ENCODE results near the gene SLC36A3. TPM values are rescaled to one million over a fixed set of nuclear protein-coding genes. Genes with fewer than 3 reads are reported as not detected.

The SLC36A3 gene
- total and polyA plus RNA-seq, 2 of the 4 experiments (the other 2 are of a cell fraction), result not detected

GRCh38 chr5:151228986-151229385 lies 74.6 kb downstream of the SLC36A3 start:
- BruUV-seq (replicated peaks), result no TSS peak
- Histone ChIP-seq H3K36me3 (ENCODE audit: control insufficient read depth, insufficient read depth, low read length) (no peaks in the 10 kb centered on the region), H4K8ac (ENCODE audit: low read depth in 2 of 2, low read length in 2 of 2) (no peak overlapping the region), H3K9ac (ENCODE audit: low read depth, low read length) (no peak overlapping the region), H3K23ac (ENCODE audit: low read depth, low read length) (no peak overlapping the region), H2BK120ac (ENCODE audit: low read depth, low read length) (no peak overlapping the region), H2BK15ac (ENCODE audit: low read depth, low read length) (no peak overlapping the region), H3K4ac (ENCODE audit: low read depth, low read length) (no peak overlapping the region), H3K9me3 (ENCODE audit: control insufficient read depth, insufficient read depth, low read length) (no peaks in the 10 kb centered on the region), H3K56ac (ENCODE audit: extremely low read depth, insufficient read depth, low read length) (no peak overlapping the region), H2AK5ac (ENCODE audit: low read depth, low read length) (no peak overlapping the region), H2AFZ (replicated peaks; ENCODE audit: low read length, poor library complexity) (no peak overlapping the region), H3K79me1 (ENCODE audit: low read depth in 1 of 2, low read length in 2 of 2) (no peaks in the 10 kb centered on the region), H3K27ac (ENCODE audit: insufficient read depth, low read length) (no peak overlapping the region), H3K14ac (replicated peaks; ENCODE audit: low read depth, low read length) (no peak overlapping the region), H2BK20ac (ENCODE audit: low read depth, low read length) (no peak overlapping the region), H3K4me2 (ENCODE audit: low read depth, low read length) (no peak overlapping the region), H3K27me3 (ENCODE audit: control insufficient read depth, insufficient read depth, low read length) (peaks cover 30% of the 10 kb centered on the region), H3K18ac (ENCODE audit: low read depth, low read length) (no peak overlapping the region), H3K4me1 (ENCODE audit: control insufficient read depth, insufficient read depth, low read length) (no peaks in the 10 kb centered on the region), H2BK5ac (ENCODE audit: low read depth, low read length, poor library complexity, severe bottlenecking) (no peak overlapping the region), H3K9me1 (ENCODE audit: insufficient read depth, low read length) (no peaks in the 10 kb centered on the region), H3K4me3 (ENCODE audit: insufficient read depth, low read depth, low read length) (no peak overlapping the region), H4K91ac (ENCODE audit: insufficient read depth, low read depth, low read length) (no peak overlapping the region), H4K5ac (ENCODE audit: low read depth, low read length) (no peak overlapping the region), H4K20me1 (ENCODE audit: insufficient read depth, low read length) (no peaks in the 10 kb centered on the region), H2AK9ac (replicated peaks; ENCODE audit: low read depth, low read length, poor library complexity) (no peak overlapping the region)
- POLR2A ChIA-PET (ENCODE audit: unreplicated experiment), result no interaction called here
- in situ Hi-C loops (cut with MboI; ENCODE audit: low sequenced_read_pairs), result no loop called here
- dilution Hi-C loops (cut with HindIII; ENCODE audit: low sequenced_read_pairs, unreplicated experiment), result no loop called here
- TF ChIP-seq, protein P1, sequence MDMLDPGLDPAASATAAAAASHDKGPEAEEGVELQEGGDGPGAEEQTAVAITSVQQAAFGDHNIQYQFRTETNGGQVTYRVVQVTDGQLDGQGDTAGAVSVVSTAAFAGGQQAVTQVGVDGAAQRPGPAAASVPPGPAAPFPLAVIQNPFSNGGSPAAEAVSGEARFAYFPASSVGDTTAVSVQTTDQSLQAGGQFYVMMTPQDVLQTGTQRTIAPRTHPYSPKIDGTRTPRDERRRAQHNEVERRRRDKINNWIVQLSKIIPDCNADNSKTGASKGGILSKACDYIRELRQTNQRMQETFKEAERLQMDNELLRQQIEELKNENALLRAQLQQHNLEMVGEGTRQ (IDR thresholded peaks at IDR 0.05; ENCODE audit: low read depth, low read length), result no peak
- TF ChIP-seq CHD1 (IDR thresholded peaks at IDR 0.05; ENCODE audit: low read depth, low read length) (no peak), RFX5 (IDR thresholded peaks at IDR 0.05; ENCODE audit: low read depth, low read length) (no peak), POLR2A (IDR thresholded peaks at IDR 0.05; ENCODE audit: low read depth, low read length) (no peak), CEBPB (IDR thresholded peaks at IDR 0.05; ENCODE audit: low read depth, low read length) (no peak), MXI1 (IDR thresholded peaks at IDR 0.05; ENCODE audit: borderline replicate concordance, low read depth, low read length) (no peak), NFE2L2 (IDR thresholded peaks at IDR 0.05; ENCODE audit: low read depth, low read length) (no peak), SMC3 (IDR thresholded peaks at IDR 0.05; ENCODE audit: low read depth, low read length) (no peak), RAD21 (IDR thresholded peaks at IDR 0.05; ENCODE audit: low read length) (no peak), ELK1 (IDR thresholded peaks at IDR 0.05; ENCODE audit: borderline replicate concordance, low read depth, low read length) (no peak), MAFK (IDR thresholded peaks at IDR 0.05; ENCODE audit: low read depth, low read length) (no peak), FOS (IDR thresholded peaks at IDR 0.05; ENCODE audit: low read depth, low read length) (no peak), RCOR1 (IDR thresholded peaks at IDR 0.05; ENCODE audit: insufficient replicate concordance, low read length) (no peak), MAZ (IDR thresholded peaks at IDR 0.05; ENCODE audit: borderline replicate concordance, low read depth, low read length) (no peak), BHLHE40 (IDR thresholded peaks at IDR 0.05; ENCODE audit: low read depth, low read length) (no peak)
- TF ChIP-seq, protein P2, sequence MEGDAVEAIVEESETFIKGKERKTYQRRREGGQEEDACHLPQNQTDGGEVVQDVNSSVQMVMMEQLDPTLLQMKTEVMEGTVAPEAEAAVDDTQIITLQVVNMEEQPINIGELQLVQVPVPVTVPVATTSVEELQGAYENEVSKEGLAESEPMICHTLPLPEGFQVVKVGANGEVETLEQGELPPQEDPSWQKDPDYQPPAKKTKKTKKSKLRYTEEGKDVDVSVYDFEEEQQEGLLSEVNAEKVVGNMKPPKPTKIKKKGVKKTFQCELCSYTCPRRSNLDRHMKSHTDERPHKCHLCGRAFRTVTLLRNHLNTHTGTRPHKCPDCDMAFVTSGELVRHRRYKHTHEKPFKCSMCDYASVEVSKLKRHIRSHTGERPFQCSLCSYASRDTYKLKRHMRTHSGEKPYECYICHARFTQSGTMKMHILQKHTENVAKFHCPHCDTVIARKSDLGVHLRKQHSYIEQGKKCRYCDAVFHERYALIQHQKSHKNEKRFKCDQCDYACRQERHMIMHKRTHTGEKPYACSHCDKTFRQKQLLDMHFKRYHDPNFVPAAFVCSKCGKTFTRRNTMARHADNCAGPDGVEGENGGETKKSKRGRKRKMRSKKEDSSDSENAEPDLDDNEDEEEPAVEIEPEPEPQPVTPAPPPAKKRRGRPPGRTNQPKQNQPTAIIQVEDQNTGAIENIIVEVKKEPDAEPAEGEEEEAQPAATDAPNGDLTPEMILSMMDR (conservative IDR thresholded peaks at IDR 0.05; ENCODE audit: low read depth, low read length), result no peak
- intact Hi-C loops (cut with micrococcal nuclease), result no loop called here
- ATAC-seq (ENCODE audit: low read depth) (no peak), DNase-seq (no peak)
- CTCF ChIA-PET, result interaction anchor here (1.9 kb wide), 1 partner anchor 10 kb away, joined by 9 read pairs; no protein-coding TSS in a partner anchor
- no CpG with 5 or more reads among the region's 2 CpGs for WGBS, 2 experiments (ENCODE audit: extremely low coverage in 2 of 2, insufficient read length in 1 of 2)

Data from IMR-90 (cell line).